Activated CD4-positive, alpha-beta T cell treated with anti-CD3 and anti-CD28 coated beads, Interleukin-2, amount 50 U/mL, for 24 hours (primary cell): ENCODE data around the gene PRICKLE3.
"Not testable (repeated sequence)": the region's sequence is repeated elsewhere in the genome, so short reads cannot be mapped to it uniquely, and the experiment has no call there.

Source experiments
- DNase-seq, 2 donors: peaks; one replicate each; pipeline ENCODE4 v3.0.0-alpha.2; 2020; ENCODE audit warnings: low read depth in 1 of 2, low spot score in 1 of 2

The PRICKLE3 gene

DNA sequence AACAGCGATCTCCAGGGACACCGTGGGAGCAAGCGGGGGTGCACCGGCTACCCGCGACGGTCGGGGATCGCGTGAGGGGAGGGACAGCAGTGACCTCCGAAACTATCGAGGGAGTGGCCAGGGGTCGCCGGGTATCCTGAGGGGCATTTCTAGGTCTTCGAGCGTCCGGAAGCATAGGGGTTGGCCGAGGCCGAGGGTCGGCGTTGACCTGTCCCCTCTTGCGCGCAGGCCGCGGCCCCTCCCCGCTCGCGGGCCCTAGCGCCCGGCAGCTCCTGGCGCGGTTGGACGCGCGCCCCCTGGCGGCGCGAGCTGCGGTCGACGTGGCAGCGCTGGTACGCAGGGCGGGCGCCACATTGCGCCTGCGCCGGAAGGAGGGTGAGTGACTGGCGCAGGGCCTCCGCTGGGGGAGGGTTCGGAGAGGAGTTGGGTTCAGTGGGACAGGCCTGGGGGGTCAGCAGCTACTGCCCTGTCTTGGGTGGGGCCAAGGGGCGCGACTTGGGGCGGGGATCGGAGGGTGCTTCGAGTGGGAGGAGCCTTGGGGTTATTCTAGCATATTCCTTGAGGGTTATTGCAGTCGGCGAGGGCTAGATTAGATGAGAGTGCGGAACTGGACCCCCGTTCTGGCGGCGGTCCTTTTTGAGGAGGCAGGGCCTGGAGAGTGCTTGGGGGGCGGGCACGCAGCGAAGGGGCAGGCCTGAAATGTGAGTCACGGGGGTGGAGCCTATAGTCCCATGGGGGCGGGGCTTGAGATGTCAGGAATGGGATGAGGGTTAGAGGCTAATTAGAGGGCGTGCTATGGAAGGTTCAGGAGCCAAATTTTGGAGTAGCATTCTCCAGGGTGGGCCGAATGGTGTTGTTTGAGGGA, 22.4 kb downstream of the PRICKLE3 start:
- DNase-seq = peak; percentile 52 to 59

DNA sequence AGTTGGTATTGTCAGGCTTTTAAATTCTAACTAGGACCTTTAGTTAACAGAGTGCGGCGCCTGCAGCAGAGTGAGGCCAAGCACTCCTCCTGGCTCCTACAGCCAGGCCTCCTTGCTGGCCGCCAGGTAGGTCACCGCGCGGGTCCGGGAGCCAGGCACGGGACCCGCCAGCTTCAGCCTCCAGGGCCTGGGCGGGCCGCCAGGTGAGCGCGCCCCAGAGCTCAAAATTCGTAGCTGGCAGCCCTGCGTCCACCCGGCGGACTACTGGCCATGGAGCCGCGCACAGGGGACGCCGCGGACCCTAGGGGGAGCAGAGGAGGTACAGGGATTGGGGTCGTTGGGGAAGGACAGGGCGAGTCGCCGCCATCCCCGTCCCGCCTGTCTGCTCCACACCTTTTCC, 23.6 kb downstream of the PRICKLE3 start, which contains the start of gene MAGIX:
TSS of gene MAGIX (plus strand) at position 139 of the 400 bp plus-strand sequence. CDS start at position 271, 132 bp downstream.
- DNase-seq = no peak

DNA sequence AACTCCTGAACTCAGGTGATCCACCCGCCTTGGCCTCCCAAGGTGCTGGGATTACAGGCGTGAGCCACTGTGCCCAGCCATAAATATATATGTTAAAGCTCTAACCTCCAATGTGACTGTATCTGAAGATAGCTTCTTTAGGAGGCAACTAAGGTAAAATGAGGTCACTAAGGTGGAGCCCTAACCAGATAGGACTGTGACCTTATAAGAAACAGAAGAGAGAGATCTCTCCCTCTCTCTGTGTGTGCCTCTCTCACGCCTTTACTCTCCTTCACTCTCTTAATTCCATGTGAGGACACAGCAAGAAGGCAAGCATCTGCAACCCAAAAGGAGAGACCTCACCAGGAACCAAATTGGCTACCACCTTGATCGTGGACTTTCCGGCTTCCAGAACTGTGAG, 24.5 kb downstream of the PRICKLE3 start:
- no peak for DNase-seq

DNA sequence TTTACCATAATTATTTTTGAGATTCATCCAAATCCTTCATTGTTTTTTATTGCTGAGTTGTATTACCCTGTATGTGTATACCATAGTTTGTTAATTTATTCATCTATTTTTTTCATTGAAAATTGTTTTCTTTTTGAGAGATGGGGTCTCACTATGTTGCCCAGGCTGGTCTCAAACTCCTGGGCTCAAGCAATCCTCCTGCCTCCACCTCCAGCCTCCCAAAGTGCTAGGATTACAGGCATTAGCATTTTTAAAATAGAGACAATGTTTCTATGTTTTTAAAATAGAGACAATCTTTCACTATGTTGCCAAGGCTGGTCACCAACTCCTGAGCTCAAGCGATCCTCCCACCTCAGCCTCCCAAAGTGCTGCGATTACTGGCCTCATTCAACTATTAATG, 25.3 kb downstream of the PRICKLE3 start:
- no peak for DNase-seq

DNA sequence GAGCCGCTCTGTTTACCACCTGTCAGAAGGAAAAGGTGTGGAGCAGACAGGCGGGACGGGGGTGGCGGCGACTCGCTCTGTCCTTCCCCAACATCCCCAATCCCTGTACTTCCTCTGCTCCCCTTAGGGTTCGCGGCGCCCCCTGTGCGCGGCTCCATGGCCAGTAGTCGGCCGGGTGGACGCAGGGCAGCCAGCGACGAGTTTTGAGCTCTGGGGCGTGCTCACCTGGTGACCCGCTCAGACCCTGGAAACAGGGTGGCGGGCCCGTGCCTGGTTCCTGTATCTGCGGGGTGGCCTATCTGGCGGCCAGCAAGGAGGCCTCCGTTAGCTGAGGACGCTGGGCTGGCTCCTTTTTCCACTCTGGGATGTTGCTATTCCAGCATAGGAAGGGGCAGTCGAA, 29.0 kb downstream of the PRICKLE3 start:
- DNase-seq = no peak

DNA sequence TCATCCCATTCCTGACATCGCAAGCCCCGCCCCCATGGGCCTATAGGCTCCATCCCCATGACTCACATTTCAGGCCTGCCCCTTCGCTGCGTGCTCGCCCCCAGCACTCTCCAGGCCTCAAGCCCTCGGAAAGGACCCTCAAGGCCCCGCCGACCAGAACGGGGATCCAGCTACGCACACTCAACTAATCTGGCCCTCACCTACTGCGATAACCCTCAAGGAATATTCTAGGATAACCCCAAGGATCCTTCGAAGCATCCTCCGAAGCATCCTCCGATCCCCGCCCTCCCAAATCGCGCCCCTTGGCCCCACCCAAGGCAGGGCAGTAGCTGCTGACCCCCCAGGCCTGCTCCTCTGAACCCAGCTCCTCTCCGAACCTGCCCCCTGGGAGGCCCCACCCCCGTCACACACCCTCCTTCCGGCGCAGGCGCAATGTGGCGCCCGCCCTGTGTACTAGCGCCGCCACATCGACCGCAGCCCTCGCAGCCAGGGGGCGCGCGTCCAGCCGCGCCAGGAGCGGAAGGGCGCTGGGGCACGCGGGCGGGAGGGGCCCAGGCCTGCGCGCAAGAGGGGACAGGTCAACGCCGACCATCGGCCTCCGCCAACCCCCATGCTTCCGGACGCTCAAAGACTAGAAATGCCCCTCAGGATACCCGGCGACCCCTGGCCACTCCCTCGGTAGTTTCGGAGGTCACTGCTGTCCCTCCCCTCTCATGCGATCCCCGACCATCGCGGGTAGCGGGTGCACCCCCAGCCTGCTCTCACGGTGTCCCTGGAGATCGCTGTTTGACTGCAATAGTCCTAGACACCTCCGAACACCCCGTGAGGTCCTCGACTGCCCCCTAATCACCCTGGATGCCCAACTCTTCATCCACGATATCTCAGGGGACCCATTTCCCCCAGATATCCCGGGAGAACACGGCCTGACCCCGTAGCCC, 30.0 kb downstream of the PRICKLE3 start:
- DNase-seq = peak; percentile 56 to 72

DNA sequence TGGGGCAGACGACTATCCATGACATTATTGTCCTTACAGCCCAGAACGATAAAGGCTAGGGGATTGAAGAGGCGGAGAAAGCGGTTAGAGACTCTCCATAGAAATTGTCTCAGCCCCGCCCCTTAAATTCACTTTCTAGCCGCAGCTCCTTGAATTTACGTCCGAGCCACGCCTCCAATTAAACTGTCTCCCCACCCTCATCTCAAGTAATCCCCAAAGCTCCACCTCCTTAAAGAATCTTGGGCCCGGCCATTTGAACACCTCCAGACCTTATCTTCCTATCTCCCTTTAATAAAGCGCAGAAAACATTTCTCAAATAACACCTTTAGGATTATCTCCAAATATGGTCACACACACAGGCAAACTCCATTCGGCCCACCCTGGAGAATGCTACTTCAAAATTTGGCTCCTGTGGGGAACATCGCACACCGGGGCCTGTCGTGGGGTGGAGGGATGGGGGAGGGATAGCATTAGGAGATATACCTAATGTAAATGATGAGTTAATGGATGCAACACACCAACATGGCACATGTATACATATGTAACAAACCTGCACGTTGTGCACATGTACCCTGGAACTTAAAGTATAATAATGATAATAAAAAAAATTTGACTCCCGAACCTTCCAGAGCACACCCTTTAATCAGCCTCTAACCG, 30.8 kb downstream of the PRICKLE3 start:
- DNase-seq = no peak

DNA sequence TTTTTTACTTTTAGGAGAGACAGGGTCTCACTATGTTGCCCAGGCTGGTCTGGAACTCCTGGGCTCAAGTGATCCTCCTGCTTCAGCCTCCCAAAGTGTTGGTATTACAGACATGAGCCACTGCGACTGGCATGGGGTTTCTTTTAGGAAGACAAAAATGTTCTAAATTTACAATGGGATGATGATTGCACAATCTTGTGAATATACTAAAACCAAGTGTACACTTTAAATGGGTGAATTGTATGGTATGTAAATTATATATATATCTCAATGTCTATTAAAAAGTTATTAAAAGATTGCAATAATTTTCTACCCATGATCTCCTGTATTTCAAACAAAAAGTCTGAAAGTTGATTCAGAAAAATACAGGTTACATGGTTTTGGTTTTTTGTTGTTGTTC, 32.7 kb downstream of the PRICKLE3 start:
- DNase-seq = no peak

DNA sequence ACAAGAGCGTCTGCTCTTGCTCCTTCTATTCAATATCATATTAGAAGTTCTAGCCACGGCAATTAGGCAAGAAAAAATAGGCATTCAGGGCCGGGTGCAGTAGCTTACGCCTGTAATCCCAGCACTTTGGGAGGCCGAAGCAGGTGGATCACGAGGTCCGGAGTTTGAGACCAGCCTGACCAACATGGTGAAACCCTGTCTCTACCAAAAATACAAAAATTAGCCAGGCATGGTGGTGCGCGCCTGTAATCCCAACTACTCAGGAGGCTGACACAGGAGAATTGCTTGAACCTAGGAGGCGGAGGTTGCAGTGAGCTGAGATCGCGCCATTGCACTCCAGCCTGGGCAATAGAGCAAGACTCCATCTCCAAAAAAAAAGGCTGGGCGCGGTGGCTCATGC, 36.9 kb downstream of the PRICKLE3 start:
- DNase-seq = not testable (repeated sequence)

DNA sequence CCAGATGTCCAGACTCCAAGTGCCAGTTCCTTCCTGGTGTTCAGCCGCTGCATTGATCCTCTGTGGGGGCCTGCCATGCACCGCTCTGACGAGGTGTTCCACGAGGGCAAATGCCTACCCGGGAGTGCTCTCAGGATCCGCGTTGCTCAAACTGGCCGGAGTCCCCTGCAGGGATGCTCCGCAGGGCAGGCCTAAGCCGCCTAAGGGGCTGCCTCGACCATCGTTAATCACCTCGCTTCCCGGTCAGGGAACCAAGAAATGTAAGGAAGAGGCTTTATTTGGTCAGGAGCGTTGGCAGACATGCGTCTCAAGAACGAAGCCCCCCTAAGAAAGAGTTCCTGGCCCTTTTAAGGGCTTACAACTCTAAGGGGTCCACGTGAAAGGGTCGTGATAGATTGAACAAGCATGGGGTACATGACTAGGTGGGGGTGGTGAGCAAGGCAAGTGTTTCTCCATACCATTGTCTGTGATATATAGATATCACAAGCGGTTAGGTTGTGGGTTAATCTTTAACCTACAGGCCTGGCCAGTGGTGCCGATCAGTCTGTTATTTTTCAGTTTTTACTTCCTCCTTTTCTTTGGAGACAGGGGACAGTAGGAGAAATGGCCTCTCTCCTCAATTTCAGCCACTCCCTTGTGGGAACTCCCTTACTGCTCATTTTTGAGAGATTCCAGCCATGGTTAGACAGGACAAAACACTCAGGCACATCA, 37.6 kb downstream of the PRICKLE3 start:
- DNase-seq = not testable (repeated sequence)

DNA sequence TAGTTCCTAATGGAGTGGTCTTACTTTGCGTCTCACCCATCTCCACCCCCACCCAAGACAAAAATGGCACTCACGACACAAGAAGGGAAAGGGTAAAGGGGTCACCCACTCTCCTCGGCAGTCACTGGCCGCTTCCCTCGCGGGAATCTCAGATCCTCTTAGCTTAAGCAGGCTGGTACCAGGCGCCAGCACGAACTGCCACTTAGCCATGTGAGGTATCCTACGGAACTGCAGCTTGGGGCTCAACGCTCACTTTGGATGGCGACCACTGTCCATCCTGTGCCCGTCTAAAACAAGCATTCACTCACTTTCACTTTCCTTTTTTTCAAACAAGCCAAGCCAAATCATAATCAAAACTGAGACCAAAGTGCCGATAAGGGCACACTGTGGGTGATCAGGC, 38.2 kb downstream of the PRICKLE3 start:
- no peak for DNase-seq

DNA sequence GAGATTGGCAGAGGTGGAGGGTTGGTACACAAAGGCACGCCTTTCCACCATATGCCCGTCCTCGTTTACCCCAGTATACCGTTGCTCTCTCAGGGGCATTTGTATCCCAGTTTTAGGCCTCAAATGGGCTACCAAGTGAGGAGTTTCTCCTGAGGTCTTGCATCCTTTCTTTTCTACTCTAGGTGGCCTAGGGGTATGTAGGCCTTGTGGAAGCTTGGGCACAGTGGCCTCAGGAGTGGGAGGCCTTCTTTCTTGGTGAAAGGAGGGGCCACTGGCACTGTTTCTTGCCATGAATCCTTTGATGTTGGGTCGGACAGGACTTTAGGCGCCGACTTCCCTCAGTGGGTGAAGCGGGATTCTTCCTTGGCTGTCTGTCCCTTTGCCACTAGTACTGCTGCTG, 38.9 kb downstream of the PRICKLE3 start:
- DNase-seq = no peak

DNA sequence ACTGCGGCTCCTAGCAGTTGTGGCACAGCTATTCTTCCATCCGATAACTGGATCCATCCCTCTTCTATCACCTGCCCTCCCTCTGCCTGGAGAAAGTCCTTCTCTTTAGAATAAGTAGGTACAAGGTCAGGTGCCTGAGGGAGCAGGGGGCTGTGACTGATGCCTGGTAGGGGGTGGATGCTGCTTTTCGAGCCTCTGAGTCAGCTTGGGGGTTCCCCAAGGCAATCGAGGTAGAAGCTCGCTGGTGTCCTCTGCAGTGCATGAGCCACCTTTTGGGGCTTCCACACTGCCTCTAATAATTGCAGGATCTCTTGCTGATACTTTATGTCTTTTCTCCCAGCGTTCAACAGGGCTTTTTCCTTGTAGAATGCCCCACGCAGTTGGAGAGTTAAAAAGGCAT, 43.0 kb downstream of the PRICKLE3 start:
- DNase-seq = not testable (repeated sequence)

DNA sequence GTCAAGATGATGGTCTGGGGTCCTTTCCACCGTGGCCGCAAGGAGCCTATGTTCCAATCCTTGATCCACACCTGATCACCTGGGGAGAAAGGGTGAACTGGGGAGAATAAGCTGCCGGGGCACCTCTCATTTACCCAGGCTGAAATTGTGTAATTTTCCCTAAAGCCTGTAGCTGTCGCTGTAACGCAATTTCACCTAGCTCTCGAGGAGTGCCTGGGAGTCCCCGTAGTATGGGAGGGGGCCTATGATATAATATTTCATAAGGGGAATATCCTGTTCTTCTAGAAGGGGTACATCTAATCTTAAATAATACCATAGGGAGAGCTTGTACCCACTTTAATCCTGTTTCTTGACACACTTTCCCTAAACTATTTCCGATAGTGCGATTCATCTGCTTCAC, 43.9 kb downstream of the PRICKLE3 start:
- not testable (repeated sequence) for DNase-seq

DNA sequence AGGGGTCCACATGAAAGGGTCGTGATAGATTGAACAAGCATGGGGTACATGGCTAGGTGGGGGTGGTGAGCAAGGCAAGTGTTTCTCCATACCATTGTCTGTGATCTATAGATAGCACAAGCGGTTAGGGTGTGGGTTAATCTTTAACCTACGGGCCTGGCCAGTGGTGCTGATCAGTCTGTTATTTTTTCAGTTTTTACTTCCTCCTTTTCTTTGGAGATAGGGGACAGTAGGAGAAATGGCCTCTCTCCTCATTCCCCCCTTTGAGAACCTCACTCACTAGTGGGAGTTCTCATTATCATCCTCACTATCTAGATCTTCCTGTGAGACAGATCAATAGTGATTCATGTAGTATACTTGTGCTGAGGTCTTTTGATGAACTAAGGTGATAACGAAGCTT, 46.5 kb downstream of the PRICKLE3 start:
- no peak for DNase-seq

DNA sequence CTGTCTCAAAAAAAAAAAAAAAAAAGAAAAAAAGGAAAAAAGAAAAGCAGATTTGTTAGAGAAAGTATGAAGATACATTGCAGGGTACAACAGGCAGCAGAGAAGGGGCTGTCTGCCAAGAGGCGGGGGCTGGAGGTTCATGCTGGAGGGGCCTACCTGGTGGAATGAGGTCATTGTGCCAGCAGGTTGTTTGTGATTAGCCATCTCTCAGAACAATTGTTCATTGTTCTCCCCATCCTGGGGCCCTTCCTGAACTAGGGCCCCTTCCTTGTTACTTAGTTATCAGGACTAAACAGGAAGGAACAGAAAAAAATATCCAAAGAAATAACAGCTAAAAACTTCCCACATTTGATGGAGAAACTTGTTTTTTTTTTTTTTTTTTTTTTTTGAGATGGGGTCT, 48.7 kb downstream of the PRICKLE3 start:
- DNase-seq = no peak

DNA sequence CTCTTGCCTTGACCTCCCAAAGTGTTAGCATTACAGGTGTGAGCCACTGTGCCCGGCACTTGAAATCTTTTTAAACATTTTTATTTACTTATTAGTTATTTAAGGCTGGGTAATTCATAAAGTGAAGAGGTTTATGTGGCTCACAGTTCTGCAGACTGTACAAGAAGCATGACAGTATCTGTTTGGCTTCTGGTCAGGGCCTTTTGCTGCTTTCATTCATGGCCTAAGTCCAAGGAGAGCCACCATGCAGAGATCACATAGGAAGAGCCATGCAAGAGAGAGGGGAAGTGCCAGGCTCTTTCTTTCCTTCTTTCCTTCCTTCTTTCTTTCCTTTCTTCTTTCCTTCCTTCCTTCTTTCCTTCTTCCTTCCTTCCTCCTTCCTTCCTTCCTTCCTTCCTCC, 52.4 kb downstream of the PRICKLE3 start:
- DNase-seq = no peak

DNA sequence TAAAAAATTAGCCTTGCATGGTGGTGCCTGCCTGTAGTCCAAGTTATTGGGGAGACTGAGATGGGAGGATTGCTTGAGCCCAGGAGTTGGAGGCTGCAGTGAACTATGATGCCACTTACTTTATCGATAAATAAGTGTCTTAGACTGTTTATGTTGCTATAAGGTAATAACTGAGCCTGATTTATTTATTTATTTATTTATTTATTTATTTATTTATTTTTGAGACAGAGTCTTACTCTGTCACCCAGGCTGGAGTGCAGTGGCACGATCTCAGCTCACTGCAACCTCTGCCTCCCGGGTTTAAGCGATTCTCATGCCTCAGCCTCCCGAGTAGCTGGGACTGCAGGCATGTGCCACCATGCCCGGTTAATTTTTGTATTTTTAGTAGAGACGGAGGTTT, 53.9 kb downstream of the PRICKLE3 start:
- not testable (repeated sequence) for DNase-seq

DNA sequence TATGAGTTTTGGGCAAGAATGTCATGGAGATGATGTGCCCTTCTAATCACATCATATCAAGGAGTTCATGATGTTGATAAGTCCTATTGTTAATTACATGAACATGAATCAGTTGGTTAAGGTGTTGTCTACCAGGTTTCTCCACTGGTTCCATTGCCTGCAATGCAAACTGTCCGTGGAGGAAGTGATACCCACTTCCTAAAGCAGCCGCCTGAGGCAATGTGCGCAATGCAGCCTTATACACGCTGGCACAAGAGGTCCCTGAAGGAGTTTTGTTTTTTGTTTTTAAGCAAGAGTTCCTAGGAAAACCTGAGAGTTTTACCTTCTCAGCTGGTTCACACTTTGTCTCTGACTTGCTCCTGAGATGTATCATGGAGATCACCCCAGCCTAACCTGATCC, 56.7 kb downstream of the PRICKLE3 start:
- no peak for DNase-seq

DNA sequence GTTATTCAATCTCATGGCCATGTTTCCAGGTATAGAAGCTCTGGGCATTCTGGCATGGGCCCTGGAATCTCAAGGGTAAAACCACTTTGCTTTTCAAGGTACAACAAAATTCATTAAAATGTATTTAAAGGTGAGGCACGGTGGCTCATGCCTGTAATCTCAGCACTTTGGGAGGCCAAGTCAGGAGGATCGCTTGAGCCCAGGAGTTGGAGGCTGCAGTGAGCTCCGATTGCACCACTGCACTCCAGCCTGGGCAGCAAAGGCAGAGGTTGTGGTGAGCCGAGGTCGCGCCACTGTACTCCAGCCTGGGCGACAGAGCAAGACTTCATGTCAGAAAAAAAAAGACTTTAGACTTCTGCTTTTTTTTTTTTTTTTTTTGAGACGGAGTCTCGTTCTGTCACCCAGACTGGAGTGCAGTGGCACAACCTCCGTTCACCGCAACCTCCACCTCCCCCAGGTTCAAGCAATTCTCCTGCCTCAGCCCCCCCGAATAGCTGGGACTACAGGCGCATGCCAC, 58.4 kb downstream of the PRICKLE3 start:
- not testable (repeated sequence) for DNase-seq
